Suprapubic skin (tissue), 4 donors: ENCODE results near the gene UNC119.

Source experiments
- EP300 ChIP-seq: sonication (generic); formaldehyde crosslinking; IDR thresholded peaks from one replicate; pipeline ENCODE4 v1.6.1; 2017; ENCODE audit warnings: antibody characterized with exemption
- POLR2A ChIP-seq, 2 donors: fragments of 450-650 bp; IDR thresholded peaks; one replicate each; pipeline ENCODE4 v1.6.1; 2017; ENCODE audit warnings: antibody characterized with exemption in 2 of 2, mild to moderate bottlenecking in 2 of 2, moderate library complexity in 2 of 2
- POLR2AphosphoS5 ChIP-seq, 3 donors: sonication (generic); formaldehyde crosslinking; IDR thresholded peaks; one replicate each; pipeline ENCODE4 v1.6.1; 2017; ENCODE audit warnings: antibody characterized with exemption in 3 of 3
- TF ChIP-seq, protein P1 (sequence below), 2 donors: fragments of 200-600 bp in 1 of 2; fragments of 450-650 bp in 1 of 2; sonication (generic) in 1 of 2; IDR thresholded peaks; one replicate each; pipeline ENCODE4 v1.5.1; 2016 to 2019; ENCODE audit warnings: antibody characterized with exemption in 2 of 2, mild to moderate bottlenecking in 1 of 2, moderate library complexity in 1 of 2

DNA sequence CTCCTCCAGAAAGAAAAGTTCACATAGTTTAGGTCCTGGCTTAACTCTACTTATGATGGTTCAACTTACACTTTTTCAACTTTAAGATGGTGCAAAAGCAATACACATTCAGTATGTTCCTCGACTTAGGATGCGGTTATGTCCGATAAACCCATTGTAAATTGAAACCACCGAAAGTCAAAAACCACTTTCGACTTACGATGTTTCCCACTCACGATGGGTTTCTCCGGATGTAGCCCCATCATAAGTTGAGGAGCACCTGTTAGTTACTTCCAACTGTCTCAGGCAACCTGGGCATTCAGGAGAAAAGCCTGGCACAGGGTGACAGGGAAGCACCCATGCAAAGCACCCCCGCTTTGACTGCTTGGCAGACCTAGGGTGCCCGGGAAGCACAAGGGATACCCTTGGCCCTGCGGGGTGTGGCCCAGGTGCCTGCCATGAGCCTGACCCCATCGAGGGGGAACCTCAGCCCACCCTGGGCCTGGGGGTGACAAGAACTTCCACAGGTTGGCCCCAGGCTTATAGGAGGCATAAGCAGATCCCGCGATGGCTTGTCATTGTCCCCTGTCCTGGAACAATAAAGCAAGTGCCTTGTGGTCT, 14.0 kb downstream of the UNC119 start:
- TF ChIP-seq, protein P1, sequence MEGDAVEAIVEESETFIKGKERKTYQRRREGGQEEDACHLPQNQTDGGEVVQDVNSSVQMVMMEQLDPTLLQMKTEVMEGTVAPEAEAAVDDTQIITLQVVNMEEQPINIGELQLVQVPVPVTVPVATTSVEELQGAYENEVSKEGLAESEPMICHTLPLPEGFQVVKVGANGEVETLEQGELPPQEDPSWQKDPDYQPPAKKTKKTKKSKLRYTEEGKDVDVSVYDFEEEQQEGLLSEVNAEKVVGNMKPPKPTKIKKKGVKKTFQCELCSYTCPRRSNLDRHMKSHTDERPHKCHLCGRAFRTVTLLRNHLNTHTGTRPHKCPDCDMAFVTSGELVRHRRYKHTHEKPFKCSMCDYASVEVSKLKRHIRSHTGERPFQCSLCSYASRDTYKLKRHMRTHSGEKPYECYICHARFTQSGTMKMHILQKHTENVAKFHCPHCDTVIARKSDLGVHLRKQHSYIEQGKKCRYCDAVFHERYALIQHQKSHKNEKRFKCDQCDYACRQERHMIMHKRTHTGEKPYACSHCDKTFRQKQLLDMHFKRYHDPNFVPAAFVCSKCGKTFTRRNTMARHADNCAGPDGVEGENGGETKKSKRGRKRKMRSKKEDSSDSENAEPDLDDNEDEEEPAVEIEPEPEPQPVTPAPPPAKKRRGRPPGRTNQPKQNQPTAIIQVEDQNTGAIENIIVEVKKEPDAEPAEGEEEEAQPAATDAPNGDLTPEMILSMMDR (IDR thresholded peaks at IDR 0.05) = no peak
- no peak for TF ChIP-seq EP300
- TF ChIP-seq POLR2AphosphoS5 (IDR thresholded peaks at IDR 0.05) = no peak
- no peak for TF ChIP-seq POLR2A (IDR thresholded peaks at IDR 0.05)
